ENCODE measurements around the gene KCNG1. TPM values are rescaled to one million over a fixed set of nuclear protein-coding genes. Genes with fewer than 3 reads are reported as not detected.

The KCNG1 gene
- total and polyA plus RNA-seq, 8 donors = 0.98 to 4.0 (median 2.1) TPM

- intact Hi-C loops (cut with DNase I) = no loop called here
- no peaks in the 10 kb centered on the region for H3K4me1 ChIP-seq
- H3K36me3 ChIP-seq = no peaks in the 10 kb centered on the region
- TF ChIP-seq CTCF (IDR thresholded peaks at IDR 0.05) = no peak
- no peak overlapping the region for H3K4me3 ChIP-seq
- WGBS, 2 donors = 65 to 69% methylated on average over 21 of the region's 21 CpGs
- FAIRE-seq = no peak
- ATAC-seq = no peak
- H3K27ac ChIP-seq = no peak overlapping the region
- peaks cover 0 to 9% (median 2%) of the 10 kb centered on the region in 4 donors for H3K27me3 ChIP-seq
- no peak for DNase-seq
- no peaks in the 10 kb centered on the region for H3K9me3 ChIP-seq
Measured at GRCh38 chr20:51019656-51020592, 3.0 kb downstream of the KCNG1 start.

- FAIRE-seq (no peak), DNase-seq (no peak), ATAC-seq (no peak)
- no peak overlapping the region for H3K27ac ChIP-seq
- no peaks in the 10 kb centered on the region for H3K36me3 ChIP-seq
- no peak overlapping the region for H3K4me3 ChIP-seq
- H3K27me3 ChIP-seq = peaks cover 0 to 4% (median 0%) of the 10 kb centered on the region in 4 donors
- H3K4me1 ChIP-seq = no peaks in the 10 kb centered on the region
- 54 to 62% methylated on average over 9 of the region's 9 CpGs for WGBS, 2 donors
- no peaks in the 10 kb centered on the region for H3K9me3 ChIP-seq
- intact Hi-C loops (cut with DNase I) = no loop called here
- TF ChIP-seq CTCF (IDR thresholded peaks at IDR 0.05) = no peak
Measured at GRCh38 chr20:51017251-51017650, 5.7 kb downstream of the KCNG1 start.

GRCh38 chr20:51016521-51016920 is 6.4 kb downstream of the KCNG1 start:
- Histone ChIP-seq H3K27ac (no peak overlapping the region), H3K4me3 (no peak overlapping the region), H3K36me3 (no peaks in the 10 kb centered on the region), H3K9me3 (no peaks in the 10 kb centered on the region), H3K4me1 (no peaks in the 10 kb centered on the region), H3K27me3 (no peaks in the 10 kb centered on the region)
- no peak for TF ChIP-seq CTCF (IDR thresholded peaks at IDR 0.05)
- WGBS, 2 donors = 70 to 72% methylated on average over 9 of the region's 9 CpGs
- intact Hi-C loops (cut with DNase I) = no loop called here
- FAIRE-seq = no peak
- no peak for ATAC-seq
- no peak for DNase-seq

- 30 to 36% methylated on average over 16 of the region's 16 CpGs for WGBS, 2 donors
- H3K4me3 ChIP-seq = no peak overlapping the region
- peak; percentile 35 to 91 (median 72) for ATAC-seq
- no peaks in the 10 kb centered on the region for H3K9me3 ChIP-seq
- intact Hi-C loops (cut with DNase I) = no loop called here
- no peaks in the 10 kb centered on the region for H3K36me3 ChIP-seq
- DNase-seq = peak in 4 of 6 donors; percentile 22 to 74 (median 52)
- H3K27ac ChIP-seq = no peak overlapping the region
- H3K4me1 ChIP-seq = no peaks in the 10 kb centered on the region
- H3K27me3 ChIP-seq = no peaks in the 10 kb centered on the region
- TF ChIP-seq CTCF (IDR thresholded peaks at IDR 0.05) = peak; percentile 24 to 43 (median 34)
- no peak for FAIRE-seq
Measured at GRCh38 chr20:51014797-51015722, 7.8 kb downstream of the KCNG1 start.

All from pancreas (tissue), 10 donors.